ENCODE results near the gene DHRS12.

The DHRS12 gene

DNA sequence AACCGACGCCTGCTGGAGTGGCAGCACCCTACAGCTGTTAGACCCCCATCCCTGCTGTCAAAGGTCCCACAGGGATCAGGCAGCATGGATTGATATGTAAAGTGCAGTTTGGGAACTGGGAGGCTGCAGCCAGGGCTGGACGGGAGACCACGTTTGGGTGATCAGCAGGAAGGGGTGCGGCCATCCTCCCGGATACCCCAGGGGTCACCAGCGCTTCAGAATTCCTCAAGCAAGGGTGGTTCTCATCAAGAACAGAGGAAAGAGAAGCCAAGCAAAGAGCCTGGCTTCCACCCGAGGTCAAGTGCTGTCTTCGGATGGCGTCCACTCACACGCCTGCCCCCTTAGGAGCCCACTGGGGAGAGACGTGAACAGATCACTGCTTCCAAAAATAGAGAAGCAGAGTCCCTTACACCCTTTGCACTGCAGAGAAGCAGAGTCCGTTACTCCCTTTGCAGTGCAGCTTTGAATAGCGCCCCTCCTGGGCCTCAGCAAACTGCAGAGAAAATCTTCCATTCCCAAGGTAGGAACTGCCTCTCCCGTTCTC, 35.5 kb downstream of the DHRS12 start:
- H3K27ac ChIP-seq: no peak overlapping the region
- H3K4me3 ChIP-seq: no peak overlapping the region
- H3K9me3 ChIP-seq (ENCODE audit: low read depth, low read length): no peaks in the 10 kb centered on the region
- H3K9ac ChIP-seq (ENCODE audit: insufficient read length): no peak overlapping the region
- H3K36me3 ChIP-seq (ENCODE audit: insufficient read depth, low read length): no peaks in the 10 kb centered on the region
- DNase-seq (ENCODE audit: low read depth, low spot score): no peak
- TF ChIP-seq FOXP2 (optimal IDR thresholded peaks at IDR 0.05; ENCODE audit: control extremely low read depth, extremely low read length, insufficient read depth) (no peak), POLR2AphosphoS5 (IDR thresholded peaks at IDR 0.05; ENCODE audit: borderline replicate concordance, low read depth, low read length) (no peak), EZH2 (IDR thresholded peaks at IDR 0.05) (no peak)

DNA sequence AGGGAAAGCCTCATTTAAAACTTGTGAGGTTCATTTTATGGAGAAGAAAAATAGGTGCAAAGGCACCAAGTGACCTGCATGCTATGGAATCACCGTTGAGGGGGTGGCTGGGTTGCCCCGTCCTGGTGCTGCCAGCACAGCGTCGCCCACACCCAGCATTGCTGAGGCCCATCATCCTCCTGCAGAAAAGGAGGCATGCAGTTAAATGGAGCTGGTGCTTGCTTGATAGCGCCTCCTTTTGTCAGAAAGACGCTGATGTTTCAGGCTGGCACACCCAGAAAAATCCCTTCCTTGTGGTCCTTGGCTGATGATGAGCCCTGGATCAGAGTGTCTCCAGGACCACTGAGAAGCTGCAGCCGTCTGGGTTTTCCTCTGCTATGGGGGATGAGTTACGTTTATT, 36.9 kb downstream of the DHRS12 start:
- no peaks in the 10 kb centered on the region for H3K9me3 ChIP-seq (ENCODE audit: low read depth, low read length)
- no peak overlapping the region for H3K9ac ChIP-seq (ENCODE audit: insufficient read length)
- DNase-seq (ENCODE audit: low read depth, low spot score): no peak
- no peak for TF ChIP-seq EZH2 (IDR thresholded peaks at IDR 0.05)
- no peak for TF ChIP-seq FOXP2 (optimal IDR thresholded peaks at IDR 0.05; ENCODE audit: control extremely low read depth, extremely low read length, insufficient read depth)
- no peak for TF ChIP-seq POLR2AphosphoS5 (IDR thresholded peaks at IDR 0.05; ENCODE audit: borderline replicate concordance, low read depth, low read length)
- no peak overlapping the region for H3K4me3 ChIP-seq
- H3K36me3 ChIP-seq (ENCODE audit: insufficient read depth, low read length): no peaks in the 10 kb centered on the region
- H3K27ac ChIP-seq: no peak overlapping the region

DNA sequence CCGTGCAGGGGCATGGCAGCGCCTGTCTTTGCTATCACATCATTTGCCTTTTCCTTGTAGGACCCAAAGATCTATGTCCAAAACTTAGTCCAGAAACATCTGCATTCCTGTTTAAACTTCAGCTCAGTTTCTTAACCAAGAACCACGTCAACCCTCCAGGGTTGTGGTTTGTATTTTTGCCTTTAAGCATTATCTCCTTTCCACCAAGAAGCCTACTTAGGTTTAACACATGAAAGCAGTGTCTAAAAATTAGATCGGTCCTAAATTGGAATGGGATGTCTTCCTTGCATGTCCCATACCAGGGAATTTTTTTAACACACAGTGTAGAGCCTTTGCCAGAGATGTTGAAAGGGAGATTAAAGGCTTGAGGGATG, 38.8 kb downstream of the DHRS12 start:
- no peak for DNase-seq (ENCODE audit: low read depth, low spot score)
- TF ChIP-seq FOXP2 (optimal IDR thresholded peaks at IDR 0.05; ENCODE audit: control extremely low read depth, extremely low read length, insufficient read depth): no peak
- TF ChIP-seq EZH2 (IDR thresholded peaks at IDR 0.05): no peak
- no peak for TF ChIP-seq POLR2AphosphoS5 (IDR thresholded peaks at IDR 0.05; ENCODE audit: borderline replicate concordance, low read depth, low read length)
- no peak overlapping the region for H3K4me3 ChIP-seq
- no peak overlapping the region for H3K9ac ChIP-seq (ENCODE audit: insufficient read length)
- no peaks in the 10 kb centered on the region for H3K9me3 ChIP-seq (ENCODE audit: low read depth, low read length)
- 0 out of 2 replicates have a peak, but pooled peaks cover 5% of the 10 kb centered on the region for H3K36me3 ChIP-seq (ENCODE audit: insufficient read depth, low read length)
- no peak overlapping the region for H3K27ac ChIP-seq

DNA sequence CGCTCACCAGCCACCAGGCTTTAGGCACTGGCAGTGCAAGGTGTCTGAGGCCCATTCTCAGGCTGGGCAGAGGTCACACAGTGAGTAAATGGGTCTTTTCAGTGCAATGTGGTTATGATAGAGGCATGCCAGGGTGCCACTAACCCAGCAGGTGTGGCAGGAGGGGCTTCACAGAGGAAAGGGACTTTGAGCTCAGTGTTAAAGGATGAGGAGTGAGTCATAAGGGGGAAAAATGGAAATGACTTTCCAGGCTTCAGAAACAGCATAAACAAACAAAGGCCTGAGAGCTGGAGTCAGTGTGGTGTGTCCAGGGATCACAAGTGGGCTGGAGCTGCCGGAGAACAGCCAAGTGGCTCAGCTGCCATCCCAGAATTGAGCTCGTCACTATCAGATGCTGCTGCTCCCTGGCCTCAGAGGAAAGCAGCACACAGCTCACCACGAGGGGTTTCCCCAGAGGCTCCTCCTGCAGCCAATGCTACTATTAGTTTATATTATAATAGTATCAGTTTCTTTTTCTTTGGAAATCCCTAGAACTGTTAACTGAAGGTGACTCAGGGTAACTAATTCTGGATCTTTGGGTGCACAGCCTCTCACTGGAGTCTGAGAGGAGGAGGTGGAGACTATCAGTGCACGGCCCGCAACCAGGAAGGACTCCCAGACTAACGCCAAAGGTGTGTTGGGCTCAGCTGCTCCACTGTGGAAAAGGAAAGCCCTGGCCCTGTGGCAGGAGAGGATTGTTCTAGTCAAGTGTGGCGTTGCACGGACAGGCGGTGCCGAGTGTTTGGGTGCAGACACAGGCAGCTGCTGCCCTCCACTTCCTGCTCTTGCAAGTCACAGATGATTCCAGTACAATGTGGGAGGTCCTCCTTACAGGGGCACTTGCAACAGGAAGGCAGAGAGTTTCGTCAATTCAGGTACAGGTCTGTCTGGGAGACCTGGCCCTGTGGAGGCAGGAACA, 39.5 kb downstream of the DHRS12 start:
- no peak for DNase-seq (ENCODE audit: low read depth, low spot score)
- no peak overlapping the region for H3K4me3 ChIP-seq
- no peaks in the 10 kb centered on the region for H3K9me3 ChIP-seq (ENCODE audit: low read depth, low read length)
- H3K36me3 ChIP-seq (ENCODE audit: insufficient read depth, low read length): peaks cover 12% of the 10 kb centered on the region; the same call in 1 of the 2 replicates
- peak overlapping the region; percentile 34; the same call in 1 of the 2 replicates for H3K27ac ChIP-seq
- TF ChIP-seq FOXP2 (optimal IDR thresholded peaks at IDR 0.05; ENCODE audit: control extremely low read depth, extremely low read length, insufficient read depth): no peak
- TF ChIP-seq EZH2 (IDR thresholded peaks at IDR 0.05): no peak
- TF ChIP-seq POLR2AphosphoS5 (IDR thresholded peaks at IDR 0.05; ENCODE audit: borderline replicate concordance, low read depth, low read length): no peak
- no peak overlapping the region for H3K9ac ChIP-seq (ENCODE audit: insufficient read length)

DNA sequence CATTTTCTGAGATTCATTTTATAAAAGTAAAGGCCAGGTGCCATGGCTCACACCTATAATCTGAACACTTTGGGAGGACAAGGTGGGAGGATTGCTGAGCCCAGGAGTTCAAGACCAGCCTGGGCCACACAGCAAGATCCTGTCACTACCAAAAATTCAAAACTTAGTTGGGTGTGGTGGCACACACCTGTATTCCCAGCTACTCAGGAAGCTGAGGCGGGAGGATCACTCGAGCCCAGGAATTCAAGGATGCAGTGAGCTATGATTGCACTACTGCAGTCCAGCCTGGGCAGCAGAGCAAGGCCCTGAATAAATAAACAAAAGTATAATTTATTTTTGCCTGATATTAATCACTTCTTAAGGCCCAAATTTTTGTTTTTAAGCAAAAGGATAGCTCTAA, 40.5 kb downstream of the DHRS12 start:
- no peak overlapping the region for H3K4me3 ChIP-seq
- H3K9ac ChIP-seq (ENCODE audit: insufficient read length): no peak overlapping the region
- H3K9me3 ChIP-seq (ENCODE audit: low read depth, low read length): no peaks in the 10 kb centered on the region
- H3K36me3 ChIP-seq (ENCODE audit: insufficient read depth, low read length): peaks cover 19% of the 10 kb centered on the region
- TF ChIP-seq POLR2AphosphoS5 (IDR thresholded peaks at IDR 0.05; ENCODE audit: borderline replicate concordance, low read depth, low read length): no peak
- no peak for TF ChIP-seq FOXP2 (optimal IDR thresholded peaks at IDR 0.05; ENCODE audit: control extremely low read depth, extremely low read length, insufficient read depth)
- TF ChIP-seq EZH2 (IDR thresholded peaks at IDR 0.05): no peak
- no peak for DNase-seq (ENCODE audit: low read depth, low spot score)
- peak overlapping the region; percentile 78; the same call in 1 of the 2 replicates for H3K27ac ChIP-seq

DNA sequence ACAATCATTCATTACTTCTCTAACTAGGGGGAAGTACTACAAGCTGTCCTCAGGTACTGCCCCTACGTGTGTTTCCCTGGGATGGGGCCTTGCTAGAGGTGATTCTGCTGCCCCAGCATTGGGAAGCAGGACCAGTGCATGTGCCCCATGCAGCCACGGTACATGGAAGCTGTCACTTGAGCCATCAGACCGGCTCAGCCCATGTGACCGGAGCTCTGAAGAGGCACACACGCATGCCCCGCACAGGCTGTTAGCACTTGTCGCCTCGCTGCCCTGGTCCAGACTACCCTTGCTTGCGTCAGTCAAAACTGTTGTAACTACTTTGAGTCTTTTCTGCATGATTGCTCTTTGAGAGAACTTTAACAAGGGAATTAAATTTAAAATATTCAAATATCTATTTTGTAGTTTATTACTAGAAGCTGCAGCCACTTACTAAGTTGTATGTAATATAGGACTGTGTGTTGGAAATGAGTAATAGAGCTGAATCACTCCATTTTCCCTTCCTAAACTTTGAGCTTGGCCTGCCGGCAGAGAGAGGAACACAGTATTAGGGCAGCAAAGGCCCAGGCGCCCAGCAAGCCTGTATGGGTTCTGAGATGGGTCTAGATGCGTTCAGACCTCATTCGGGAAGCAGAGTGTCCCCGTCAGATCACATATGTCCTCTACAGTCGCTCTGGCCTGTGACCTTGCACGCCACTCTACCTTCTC, 42.2 kb downstream of the DHRS12 start:
- peaks cover 30% of the 10 kb centered on the region for H3K36me3 ChIP-seq (ENCODE audit: insufficient read depth, low read length)
- DNase-seq (ENCODE audit: low read depth, low spot score): no peak
- H3K27ac ChIP-seq: peak overlapping the region; percentile 78

DNA sequence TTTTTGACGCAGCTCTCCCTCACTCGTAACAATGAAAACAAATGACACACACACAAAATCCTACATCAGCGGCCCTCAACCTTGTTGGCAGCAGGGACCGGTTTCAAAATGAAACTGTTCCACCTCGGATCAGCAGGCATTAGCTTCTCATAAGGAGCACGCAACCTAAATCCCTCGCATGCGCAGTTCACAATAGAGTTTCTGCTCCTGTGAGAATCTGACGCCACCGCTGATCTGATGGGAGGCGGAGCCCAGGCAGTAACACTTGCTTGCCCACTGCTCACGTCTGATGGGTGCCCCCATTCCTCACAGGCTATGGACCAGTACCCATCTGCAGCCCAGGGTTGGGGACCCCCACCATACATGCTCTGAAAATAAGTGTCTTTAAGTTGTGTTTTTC, 43.4 kb downstream of the DHRS12 start:
- H3K27ac ChIP-seq: no peak overlapping the region
- H3K36me3 ChIP-seq (ENCODE audit: insufficient read depth, low read length): peaks cover 40% of the 10 kb centered on the region
- no peak overlapping the region for H3K9ac ChIP-seq (ENCODE audit: insufficient read length)
- H3K4me3 ChIP-seq: no peak overlapping the region
- no peak for DNase-seq (ENCODE audit: low read depth, low spot score)
- no peak for TF ChIP-seq EZH2 (IDR thresholded peaks at IDR 0.05)
- TF ChIP-seq POLR2AphosphoS5 (IDR thresholded peaks at IDR 0.05; ENCODE audit: borderline replicate concordance, low read depth, low read length): no peak
- TF ChIP-seq FOXP2 (optimal IDR thresholded peaks at IDR 0.05; ENCODE audit: control extremely low read depth, extremely low read length, insufficient read depth): no peak
- H3K9me3 ChIP-seq (ENCODE audit: low read depth, low read length): no peaks in the 10 kb centered on the region

More for the DNA sequence above, 42.2 kb downstream of the DHRS12 start:
- no peak overlapping the region for H3K9ac ChIP-seq (ENCODE audit: insufficient read length)
- TF ChIP-seq EZH2 (IDR thresholded peaks at IDR 0.05): no peak
- no peak for TF ChIP-seq POLR2AphosphoS5 (IDR thresholded peaks at IDR 0.05; ENCODE audit: borderline replicate concordance, low read depth, low read length)
- TF ChIP-seq FOXP2 (optimal IDR thresholded peaks at IDR 0.05; ENCODE audit: control extremely low read depth, extremely low read length, insufficient read depth): no peak
- H3K9me3 ChIP-seq (ENCODE audit: low read depth, low read length): no peaks in the 10 kb centered on the region
- H3K4me3 ChIP-seq: no peak overlapping the region

DNA sequence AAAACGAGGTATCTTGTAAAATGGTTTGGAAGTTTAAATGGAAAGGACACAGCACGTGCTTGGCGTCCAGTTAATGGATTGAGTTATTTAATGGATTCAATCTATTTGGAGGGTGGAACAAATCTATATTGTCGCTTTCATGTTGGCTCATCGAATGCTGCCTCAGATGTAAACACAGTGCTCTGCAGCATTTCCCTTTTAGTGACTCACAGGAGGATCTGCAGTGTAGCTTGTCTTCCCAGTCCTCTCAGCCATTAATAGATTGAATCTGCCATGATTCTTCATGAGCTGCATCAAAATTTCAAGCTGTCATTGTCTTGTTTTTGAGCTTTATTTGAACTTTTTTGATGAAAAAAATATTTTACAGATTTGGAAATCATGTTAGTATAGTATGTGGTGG, 44.7 kb downstream of the DHRS12 start:
- H3K4me3 ChIP-seq: no peak overlapping the region
- no peak for DNase-seq (ENCODE audit: low read depth, low spot score)
- no peak overlapping the region for H3K27ac ChIP-seq
- H3K9me3 ChIP-seq (ENCODE audit: low read depth, low read length): no peaks in the 10 kb centered on the region
- TF ChIP-seq FOXP2 (optimal IDR thresholded peaks at IDR 0.05; ENCODE audit: control extremely low read depth, extremely low read length, insufficient read depth): no peak
- no peak for TF ChIP-seq POLR2AphosphoS5 (IDR thresholded peaks at IDR 0.05; ENCODE audit: borderline replicate concordance, low read depth, low read length)
- no peak for TF ChIP-seq EZH2 (IDR thresholded peaks at IDR 0.05)
- H3K9ac ChIP-seq (ENCODE audit: insufficient read length): no peak overlapping the region
- peaks cover 45% of the 10 kb centered on the region for H3K36me3 ChIP-seq (ENCODE audit: insufficient read depth, low read length)

Measured in SK-N-MC (cell line).